Measurements from ENCODE around the gene KIF18B.

The KIF18B gene

DNA sequence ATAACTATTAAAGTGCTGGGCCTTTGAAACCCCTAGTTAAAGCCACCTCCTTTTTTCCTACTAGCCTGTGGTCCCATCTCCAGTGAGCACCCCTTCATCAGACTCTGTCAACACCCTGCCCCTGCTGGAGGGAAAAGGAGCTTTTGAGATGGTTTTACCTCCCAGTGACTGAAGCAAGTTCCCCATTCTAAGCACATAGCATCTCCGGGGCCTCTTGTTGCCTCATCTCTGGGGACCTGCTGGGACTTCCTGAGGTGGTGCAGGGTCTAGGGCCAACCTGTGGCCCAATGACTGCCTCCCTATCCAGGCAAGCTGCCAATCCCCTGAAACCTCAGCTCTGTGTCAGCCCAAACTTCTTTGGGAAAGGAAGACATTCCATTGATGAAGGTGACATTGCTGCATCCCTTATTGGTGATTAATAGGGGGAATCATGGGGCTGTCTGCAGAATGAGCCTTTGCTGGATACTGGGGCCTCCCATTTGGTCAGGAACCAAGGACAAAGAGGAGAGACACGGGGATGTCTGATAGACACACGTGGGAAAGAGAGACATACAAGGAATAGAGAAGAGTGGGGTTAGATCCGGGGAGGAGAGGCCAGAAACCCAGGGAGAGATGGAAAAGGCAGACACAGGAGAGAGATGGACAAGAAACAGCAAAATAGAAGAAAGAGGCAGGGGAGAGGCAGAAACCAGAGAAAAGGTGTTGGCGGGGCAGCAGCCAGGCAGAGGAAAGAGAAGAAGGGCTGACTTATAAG is 18.1 kb upstream of the KIF18B start:
- Histone ChIP-seq H3K27ac (ENCODE audit: insufficient read depth in 1 of 2, low read depth in 1 of 2, low read length in 2 of 2, poor library complexity in 1 of 2, severe bottlenecking in 2 of 2) (no peak overlapping the region), H3K4me3 (ENCODE audit: control insufficient read depth in 1 of 7, extremely low read depth in 1 of 7, insufficient read depth in 4 of 7, low read depth in 2 of 7, low read length in 6 of 7) (no peak overlapping the region), H3K4me1 (ENCODE audit: control extremely low read depth in 1 of 4, control insufficient read depth in 4 of 4, insufficient read depth in 4 of 4, low read length in 3 of 4) (peaks cover 0 to 31% (median 22%) of the 10 kb centered on the region in 4 experiments), H3K36me3 (ENCODE audit: control insufficient read depth in 4 of 4, insufficient read depth in 4 of 4, low read length in 3 of 4) (no peaks in the 10 kb centered on the region), H3K27me3 (replicated peaks in 2 of 5; ENCODE audit: control insufficient read depth in 4 of 5, insufficient read depth in 5 of 5, low read length in 4 of 5) (peaks cover 4 to 81% (median 42%) of the 10 kb centered on the region in 5 experiments), H3K9me3 (ENCODE audit: control extremely low read depth in 1 of 5, control insufficient read depth in 4 of 5, insufficient read depth in 2 of 5, low read depth in 1 of 5, low read length in 4 of 5) (no peaks in the 10 kb centered on the region)
- 49% methylated on average over 3 of the region's 5 CpGs for WGBS (ENCODE audit: insufficient coverage)
- DNase-seq: peak; percentile 48 to 72 (median 72)
- CTCF ChIA-PET: interaction anchor here (0.8 to 1.8 kb wide), 4 partner anchors 12 to 44 kb away, joined by 3 to 6 read pairs (median 4); no protein-coding TSS in a partner anchor
- POLR2A ChIA-PET: interaction anchor here (0.6 kb wide), 2 partner anchors 39 to 1194 kb away, joined by 3 to 4 read pairs; no protein-coding TSS in a partner anchor

DNA sequence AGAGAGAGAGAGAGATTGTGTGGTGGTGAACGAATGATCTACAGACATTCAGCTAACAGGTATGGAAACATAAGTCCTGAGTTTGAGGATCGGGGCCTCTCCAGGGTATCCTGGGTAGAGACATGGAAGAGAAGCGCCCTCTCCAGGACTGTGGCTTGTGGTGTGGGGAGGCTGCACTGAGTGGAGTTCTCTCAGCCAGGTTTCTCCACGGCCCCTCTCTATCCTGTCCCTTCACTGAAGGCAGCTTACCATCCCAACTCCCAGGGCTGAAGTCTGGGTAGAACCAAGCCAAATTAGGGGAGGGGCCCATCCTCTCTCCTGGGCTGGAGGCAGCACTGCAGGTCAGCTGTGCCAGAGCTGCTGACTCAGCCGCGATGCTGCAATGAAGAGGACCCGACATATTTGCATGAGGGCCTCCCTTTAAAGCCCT is 14.4 kb upstream of the KIF18B start:
- Histone ChIP-seq H3K36me3 (ENCODE audit: control insufficient read depth in 4 of 4, insufficient read depth in 4 of 4, low read length in 3 of 4) (no peaks in the 10 kb centered on the region), H3K4me3 (ENCODE audit: control insufficient read depth in 1 of 7, extremely low read depth in 1 of 7, insufficient read depth in 4 of 7, low read depth in 2 of 7, low read length in 6 of 7) (no peak overlapping the region), H3K27me3 (replicated peaks in 2 of 5; ENCODE audit: control insufficient read depth in 4 of 5, insufficient read depth in 5 of 5, low read length in 4 of 5) (peaks cover 5 to 82% (median 32%) of the 10 kb centered on the region in 5 experiments), H3K9me3 (ENCODE audit: control extremely low read depth in 1 of 5, control insufficient read depth in 4 of 5, insufficient read depth in 2 of 5, low read depth in 1 of 5, low read length in 4 of 5) (no peaks in the 10 kb centered on the region), H3K27ac (ENCODE audit: insufficient read depth in 1 of 2, low read depth in 1 of 2, low read length in 2 of 2, poor library complexity in 1 of 2, severe bottlenecking in 2 of 2) (no peak overlapping the region), H3K4me1 (ENCODE audit: control extremely low read depth in 1 of 4, control insufficient read depth in 4 of 4, insufficient read depth in 4 of 4, low read length in 3 of 4) (peaks cover 0 to 10% (median 7%) of the 10 kb centered on the region in 4 experiments)
- 82% methylated on average over 2 of the region's 7 CpGs for WGBS (ENCODE audit: insufficient coverage)
- ChIA-PET POLR2A (no interaction called here), CTCF (interaction anchor here (0.8 to 1.2 kb wide), 3 partner anchors 9 to 32 kb away, joined by 3 to 4 read pairs (median 3); no protein-coding TSS in a partner anchor)
- DNase-seq: no peak

DNA sequence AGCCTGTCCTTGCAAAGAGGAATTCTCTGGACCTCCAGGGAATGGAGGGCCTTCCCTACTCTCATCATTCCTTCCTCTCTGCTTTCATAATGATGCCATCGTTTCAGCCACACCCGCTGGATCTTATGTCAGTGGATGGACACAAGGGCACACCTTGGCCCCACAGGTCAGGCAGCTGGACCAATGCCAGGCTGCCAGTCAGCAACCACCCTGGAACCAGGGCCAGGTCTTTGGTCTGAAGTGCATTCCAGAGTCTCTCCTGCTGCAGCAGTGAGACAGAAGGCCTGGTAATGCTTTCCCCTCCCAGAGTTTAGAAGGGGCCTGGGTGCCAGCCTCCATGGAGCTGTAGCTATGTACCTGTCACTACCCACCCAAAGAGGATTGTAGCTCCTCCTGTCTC is 13.1 kb upstream of the KIF18B start:
- Histone ChIP-seq H3K4me1 (ENCODE audit: control extremely low read depth in 1 of 4, control insufficient read depth in 4 of 4, insufficient read depth in 4 of 4, low read length in 3 of 4) (peaks cover 0 to 8% (median 6%) of the 10 kb centered on the region in 4 experiments), H3K27me3 (replicated peaks in 2 of 5; ENCODE audit: control insufficient read depth in 4 of 5, insufficient read depth in 5 of 5, low read length in 4 of 5) (peaks cover 5 to 78% (median 32%) of the 10 kb centered on the region in 5 experiments), H3K9me3 (ENCODE audit: control extremely low read depth in 1 of 5, control insufficient read depth in 4 of 5, insufficient read depth in 2 of 5, low read depth in 1 of 5, low read length in 4 of 5) (no peaks in the 10 kb centered on the region), H3K4me3 (ENCODE audit: control insufficient read depth in 1 of 7, extremely low read depth in 1 of 7, insufficient read depth in 4 of 7, low read depth in 2 of 7, low read length in 6 of 7) (no peak overlapping the region), H3K27ac (ENCODE audit: insufficient read depth in 1 of 2, low read depth in 1 of 2, low read length in 2 of 2, poor library complexity in 1 of 2, severe bottlenecking in 2 of 2) (no peak overlapping the region), H3K36me3 (ENCODE audit: control insufficient read depth in 4 of 4, insufficient read depth in 4 of 4, low read length in 3 of 4) (no peaks in the 10 kb centered on the region)
- CTCF ChIA-PET: interaction anchor here (1.8 to 2.1 kb wide), 2 partner anchors 21 to 40 kb away, joined by 4 to 5 read pairs; no protein-coding TSS in a partner anchor
- POLR2A ChIA-PET: no interaction called here
- DNase-seq: no peak
- 91% methylated on average over 2 of the region's 2 CpGs for WGBS (ENCODE audit: insufficient coverage)

DNA sequence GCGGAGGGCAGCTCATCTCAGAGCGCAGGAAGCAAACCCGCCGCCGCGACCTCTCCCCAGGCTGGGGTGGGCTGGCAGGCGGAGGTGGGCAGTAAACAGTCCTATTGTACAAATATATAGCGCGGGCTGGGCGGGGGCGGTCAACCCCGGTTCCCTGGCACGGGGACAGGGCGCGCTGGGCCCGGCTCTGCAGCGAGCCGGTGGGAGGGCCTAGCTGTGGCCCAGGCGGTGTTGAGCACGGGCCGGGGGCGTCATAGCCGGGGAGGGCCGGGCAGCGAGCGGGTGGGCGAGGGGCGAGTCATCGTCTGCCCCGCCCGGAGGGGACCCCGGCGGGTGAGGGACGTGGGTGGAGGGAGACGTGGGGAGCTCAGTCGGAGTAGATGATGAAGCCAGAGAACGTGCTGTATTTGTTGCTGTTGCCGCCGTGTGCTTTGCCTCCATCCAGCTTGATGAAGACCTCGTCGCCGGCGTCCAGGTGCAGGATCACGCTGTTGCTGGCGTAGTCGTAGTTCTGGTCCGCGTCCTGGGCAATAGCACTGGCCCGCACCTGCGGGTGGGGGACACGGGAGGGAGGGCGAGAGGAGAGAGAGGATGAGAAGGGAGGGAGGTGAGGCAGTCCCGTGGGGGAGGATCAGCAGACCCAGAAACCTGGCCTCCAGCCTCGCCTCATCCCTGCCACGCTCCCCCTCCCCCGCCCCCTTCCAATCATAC is 12.4 kb upstream of the KIF18B start:
- Histone ChIP-seq H3K27me3 (replicated peaks in 2 of 5; ENCODE audit: control insufficient read depth in 4 of 5, insufficient read depth in 5 of 5, low read length in 4 of 5) (peaks cover 5 to 77% (median 36%) of the 10 kb centered on the region in 5 experiments), H3K36me3 (ENCODE audit: control insufficient read depth in 4 of 4, insufficient read depth in 4 of 4, low read length in 3 of 4) (no peaks in the 10 kb centered on the region), H3K9me3 (ENCODE audit: control extremely low read depth in 1 of 5, control insufficient read depth in 4 of 5, insufficient read depth in 2 of 5, low read depth in 1 of 5, low read length in 4 of 5) (no peaks in the 10 kb centered on the region), H3K27ac (ENCODE audit: insufficient read depth in 1 of 2, low read depth in 1 of 2, low read length in 2 of 2, poor library complexity in 1 of 2, severe bottlenecking in 2 of 2) (no peak overlapping the region), H3K4me1 (ENCODE audit: control extremely low read depth in 1 of 4, control insufficient read depth in 4 of 4, insufficient read depth in 4 of 4, low read length in 3 of 4) (peaks cover 0 to 8% (median 6%) of the 10 kb centered on the region in 4 experiments), H3K4me3 (ENCODE audit: control insufficient read depth in 1 of 7, extremely low read depth in 1 of 7, insufficient read depth in 4 of 7, low read depth in 2 of 7, low read length in 6 of 7) (peak overlapping the region in 3 of 7 experiments; percentile 11 to 62 (median 48))
- 10% methylated on average over 40 of the region's 56 CpGs for WGBS (ENCODE audit: insufficient coverage)
- peak in 2 of 3 donors; percentile 24 to 30 for DNase-seq
- ChIA-PET CTCF (interaction anchor here (0.7 to 2.1 kb wide), 3 partner anchors 20 to 89 kb away, joined by 4 to 5 read pairs (median 4); no protein-coding TSS in a partner anchor), POLR2A (no interaction called here)

DNA sequence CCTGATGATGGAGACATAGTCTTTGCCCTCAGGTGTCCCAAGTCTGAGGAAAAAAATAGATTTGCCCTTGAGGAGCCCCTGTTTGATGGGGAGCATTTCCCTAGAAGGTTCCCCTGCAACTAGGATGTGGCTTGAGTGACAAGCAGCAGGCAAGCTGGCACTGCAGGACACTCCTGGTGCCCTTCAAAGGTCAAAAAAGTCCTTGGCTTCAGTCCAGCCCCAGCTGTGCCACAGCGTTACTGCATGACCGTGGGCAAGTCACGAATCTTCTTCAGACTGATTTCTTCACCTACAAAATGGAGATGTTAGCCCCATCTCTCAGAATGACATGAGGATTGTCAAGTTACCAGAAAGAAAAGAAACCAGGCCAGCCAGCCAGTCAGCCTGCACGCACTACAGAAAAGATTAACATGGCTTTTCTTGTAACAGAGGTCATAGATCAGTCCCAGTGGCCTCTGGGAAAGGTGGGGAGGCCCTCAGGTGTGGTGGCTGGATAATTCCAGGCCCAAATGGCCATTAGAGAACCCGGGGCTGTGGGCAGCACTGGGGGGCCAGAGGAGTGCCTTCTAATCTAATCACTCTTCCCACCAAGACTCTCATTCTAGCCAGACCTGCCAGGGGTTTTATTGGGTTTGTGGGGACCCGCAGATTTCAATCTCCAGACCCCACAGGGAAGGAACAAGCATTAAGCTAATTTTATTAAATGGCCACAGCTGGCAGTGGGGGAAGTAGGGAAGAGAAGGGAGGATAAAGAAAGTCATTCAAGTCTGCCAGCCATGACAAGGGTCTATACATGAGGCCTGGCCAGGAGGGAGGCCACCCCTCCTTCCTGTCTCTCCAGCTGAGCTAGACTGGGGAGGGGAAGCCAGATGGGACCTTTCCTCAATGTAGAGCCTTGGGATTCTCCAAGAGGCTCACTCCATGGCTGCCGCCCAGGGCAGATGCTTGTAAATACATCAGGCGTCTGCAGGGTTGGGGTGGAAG is 9.7 kb upstream of the KIF18B start:
- Histone ChIP-seq H3K4me3 (ENCODE audit: control insufficient read depth in 1 of 7, extremely low read depth in 1 of 7, insufficient read depth in 4 of 7, low read depth in 2 of 7, low read length in 6 of 7) (no peak overlapping the region), H3K36me3 (ENCODE audit: control insufficient read depth in 4 of 4, insufficient read depth in 4 of 4, low read length in 3 of 4) (no peaks in the 10 kb centered on the region), H3K27ac (ENCODE audit: insufficient read depth in 1 of 2, low read depth in 1 of 2, low read length in 2 of 2, poor library complexity in 1 of 2, severe bottlenecking in 2 of 2) (no peak overlapping the region), H3K27me3 (replicated peaks in 2 of 5; ENCODE audit: control insufficient read depth in 4 of 5, insufficient read depth in 5 of 5, low read length in 4 of 5) (peaks cover 5 to 57% (median 33%) of the 10 kb centered on the region in 5 experiments), H3K9me3 (ENCODE audit: control extremely low read depth in 1 of 5, control insufficient read depth in 4 of 5, insufficient read depth in 2 of 5, low read depth in 1 of 5, low read length in 4 of 5) (no peaks in the 10 kb centered on the region), H3K4me1 (ENCODE audit: control extremely low read depth in 1 of 4, control insufficient read depth in 4 of 4, insufficient read depth in 4 of 4, low read length in 3 of 4) (peaks cover 0 to 8% (median 6%) of the 10 kb centered on the region in 4 experiments)
- ChIA-PET POLR2A (no interaction called here), CTCF (interaction anchor here (1.2 to 1.6 kb wide), 3 partner anchors 8 to 37 kb away, joined by 3 to 5 read pairs (median 3); no protein-coding TSS in a partner anchor)
- DNase-seq: no peak
- WGBS (ENCODE audit: insufficient coverage): 97% methylated on average over 6 of the region's 8 CpGs

DNA sequence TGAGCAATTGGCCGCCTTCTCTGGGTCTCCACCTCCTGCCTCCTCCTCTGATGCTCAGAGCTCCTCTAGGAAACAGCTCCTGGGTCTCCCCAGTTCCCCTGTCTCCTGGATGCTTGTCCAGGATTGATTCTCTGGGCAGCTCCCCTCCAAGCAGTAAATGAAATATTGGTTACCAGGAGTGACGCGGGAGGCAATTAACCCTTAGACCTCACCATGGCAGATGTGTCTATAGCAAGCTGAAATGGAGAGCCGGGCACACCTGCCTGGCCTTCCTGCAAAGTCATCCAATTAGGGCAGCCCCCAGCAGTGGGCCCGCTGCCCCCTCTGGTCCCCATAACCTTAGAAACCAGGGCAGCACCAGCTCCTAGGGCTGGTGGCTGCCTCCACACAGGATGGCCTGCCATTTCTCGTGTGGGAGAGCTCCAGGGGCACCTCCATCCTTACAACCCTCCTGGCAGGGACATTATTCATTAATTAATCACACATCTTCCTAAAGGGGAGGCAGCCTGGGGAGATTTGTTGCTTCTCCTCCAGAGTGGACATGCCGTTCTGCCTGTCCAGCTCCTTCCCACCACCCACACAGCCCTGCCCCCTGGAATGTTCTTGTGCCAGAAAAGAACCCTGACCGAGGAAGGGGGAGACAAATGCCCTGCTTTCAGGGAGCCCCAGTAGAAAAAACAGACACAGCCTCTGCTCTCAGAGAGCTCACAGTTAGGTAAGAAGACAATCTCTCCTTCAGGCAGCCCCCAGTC is 8.3 kb upstream of the KIF18B start:
- H3K36me3 ChIP-seq (ENCODE audit: control insufficient read depth in 4 of 4, insufficient read depth in 4 of 4, low read length in 3 of 4): no peaks in the 10 kb centered on the region
- no peaks in the 10 kb centered on the region for H3K9me3 ChIP-seq (ENCODE audit: control extremely low read depth in 1 of 5, control insufficient read depth in 4 of 5, insufficient read depth in 2 of 5, low read depth in 1 of 5, low read length in 4 of 5)
- 97% methylated on average over 6 of the region's 8 CpGs for WGBS (ENCODE audit: insufficient coverage)
- H3K27ac ChIP-seq (ENCODE audit: insufficient read depth in 1 of 2, low read depth in 1 of 2, low read length in 2 of 2, poor library complexity in 1 of 2, severe bottlenecking in 2 of 2): no peak overlapping the region
- POLR2A ChIA-PET: no interaction called here
- no peak overlapping the region for H3K4me3 ChIP-seq (ENCODE audit: control insufficient read depth in 1 of 7, extremely low read depth in 1 of 7, insufficient read depth in 4 of 7, low read depth in 2 of 7, low read length in 6 of 7)
- H3K27me3 ChIP-seq (replicated peaks in 2 of 5; ENCODE audit: control insufficient read depth in 4 of 5, insufficient read depth in 5 of 5, low read length in 4 of 5): peaks cover 2 to 51% (median 26%) of the 10 kb centered on the region in 5 experiments
- CTCF ChIA-PET: interaction anchor here (1.4 to 1.5 kb wide), 2 partner anchors 36 to 46 kb away, joined by 3 to 4 read pairs; no protein-coding TSS in a partner anchor
- H3K4me1 ChIP-seq (ENCODE audit: control extremely low read depth in 1 of 4, control insufficient read depth in 4 of 4, insufficient read depth in 4 of 4, low read length in 3 of 4): peaks cover 0 to 8% (median 6%) of the 10 kb centered on the region in 4 experiments
- no peak for DNase-seq

All from common myeloid progenitor, CD34-positive (primary cell).